CD14-positive monocyte (primary cell): ENCODE measurements around the gene SLC5A4. TPM values are rescaled to one million over a fixed set of nuclear protein-coding genes. Genes with fewer than 3 reads are reported as not detected.

Source experiments
- DNase-seq, 3 donors: peaks; one replicate each; pipeline ENCODE4 v3.0.0-alpha.2; 2011 to 2022
- H2AFZ ChIP-seq: 2 replicates; pipeline ENCODE4 v1.6.0; 2012; ENCODE audit warnings: mild to moderate bottlenecking, low read depth, low read length, inconsistent platforms; ENCODE audit not compliant: insufficient read depth, poor library complexity, severe bottlenecking
- H3K27ac ChIP-seq, 2 donors: 1 replicate in 1 of 2; 2 replicates in 1 of 2; pipeline ENCODE4 v1.5.1; 2012 to 2013; ENCODE audit warnings: low read length in 2 of 2, control low read depth in 1 of 2, inconsistent platforms in 1 of 2, low read depth in 1 of 2, mild to moderate bottlenecking in 1 of 2
- H3K27me3 ChIP-seq, 2 donors: one replicate each; pipeline versions ENCODE4 v1.6.0 to v1.6.1; 2011 to 2013; ENCODE audit warnings: low read length in 2 of 2; ENCODE audit not compliant: control insufficient read depth in 2 of 2, insufficient read depth in 2 of 2
- H3K36me3 ChIP-seq, 2 donors: replicated peaks in 1 of 2; 1 replicate in 1 of 2; 2 replicates in 1 of 2; pipeline versions ENCODE4 v1.5.1 to v1.6.1; 2012 to 2013; ENCODE audit warnings: low read length in 2 of 2, control low read depth in 1 of 2, inconsistent platforms in 1 of 2, mild to moderate bottlenecking in 1 of 2; ENCODE audit not compliant: insufficient read depth in 2 of 2, control insufficient read depth in 1 of 2
- H3K4me1 ChIP-seq, 2 donors: 1 replicate in 1 of 2; 2 replicates in 1 of 2; pipeline versions ENCODE4 v1.5.1 to v1.6.1; 2012 to 2013; ENCODE audit warnings: low read length in 2 of 2, control low read depth in 1 of 2, inconsistent platforms in 1 of 2, mild to moderate bottlenecking in 1 of 2, moderate library complexity in 1 of 2; ENCODE audit not compliant: insufficient read depth in 2 of 2, control insufficient read depth in 1 of 2
- H3K4me2 ChIP-seq: replicated peaks from 2 replicates; pipeline ENCODE3; 2012; ENCODE audit warnings: low read length, moderate library complexity, mild to moderate bottlenecking; ENCODE audit not compliant: poor library complexity, severe bottlenecking; ENCODE audit errors: extremely low read depth
- H3K4me3 ChIP-seq, 3 experiments: fragments of 200-600 bp in 1 of 3; sonication (generic) in 1 of 3; replicated peaks in 1 of 3; 1 replicate in 2 of 3; 2 replicates in 1 of 3; pipeline ENCODE4 v1.5.1; 2011 to 2013; ENCODE audit warnings: low read length in 3 of 3, mild to moderate bottlenecking in 3 of 3, control low read depth in 2 of 3, low read depth in 2 of 3, inconsistent platforms in 1 of 3, moderate library complexity in 1 of 3
- H3K79me2 ChIP-seq: 2 replicates; pipeline ENCODE4 v1.6.0; 2012; ENCODE audit warnings: mild to moderate bottlenecking, control low read depth, inconsistent platforms, low read length, moderate library complexity; ENCODE audit not compliant: insufficient read depth
- H3K9ac ChIP-seq: 2 replicates; pipeline ENCODE4 v1.6.0; 2017; ENCODE audit warnings: low read length, mild to moderate bottlenecking; ENCODE audit not compliant: insufficient read depth, poor library complexity, severe bottlenecking
- H3K9me3 ChIP-seq, 2 donors: replicated peaks in 1 of 2; 1 replicate in 1 of 2; 2 replicates in 1 of 2; pipeline versions ENCODE4 v1.5.1 to v1.6.1; 2012 to 2013; ENCODE audit warnings: low read length in 2 of 2, control low read depth in 1 of 2; ENCODE audit not compliant: control insufficient read depth in 1 of 2, insufficient read depth in 1 of 2
- H4K20me1 ChIP-seq: 2 replicates; pipeline ENCODE4 v1.6.0; 2012; ENCODE audit warnings: mild to moderate bottlenecking, low read length, control low read depth, moderate library complexity; ENCODE audit not compliant: insufficient read depth
- H3K27ac Mint-ChIP-seq, 7 donors: one replicate each; pipeline ENCODE4 v1.8.0; 2020; ENCODE audit warnings: mild to moderate bottlenecking in 7 of 7, mixed read lengths in 7 of 7, moderate library complexity in 6 of 7, inconsistent platforms in 2 of 7
- H3K27me3 Mint-ChIP-seq, 3 donors: one replicate each; pipeline ENCODE4 v1.8.0; 2021 to 2022; ENCODE audit warnings: low read depth in 3 of 3, mild to moderate bottlenecking in 3 of 3, mixed read lengths in 3 of 3, moderate library complexity in 3 of 3, inconsistent platforms in 1 of 3
- H3K36me3 Mint-ChIP-seq, 2 donors: one replicate each; pipeline ENCODE4 v1.8.0; 2020; ENCODE audit warnings: mixed read lengths in 2 of 2, inconsistent platforms in 1 of 2, mild to moderate bottlenecking in 1 of 2
- H3K4me1 Mint-ChIP-seq: one replicate; pipeline ENCODE4 v1.8.0; 2020; ENCODE audit warnings: mild to moderate bottlenecking, mixed read lengths
- H3K4me3 Mint-ChIP-seq, 2 donors: one replicate each; pipeline ENCODE4 v1.8.0; 2020; ENCODE audit warnings: mild to moderate bottlenecking in 2 of 2, mixed read lengths in 2 of 2, moderate library complexity in 1 of 2
- H3K9me3 Mint-ChIP-seq, 7 donors: one replicate each; pipeline ENCODE4 v1.8.0; 2020 to 2022; ENCODE audit warnings: mixed read lengths in 7 of 7, mild to moderate bottlenecking in 6 of 7, moderate library complexity in 6 of 7, inconsistent platforms in 2 of 7
- WGBS: methylation state at CpG from one replicate; pipeline ENCODE4 v1.1.5; 2013; ENCODE audit warnings: missing lambda C conversion rate; ENCODE audit not compliant: insufficient coverage; 5-methylcytosine and 5-hydroxymethylcytosine counted together
- intact Hi-C, 2 donors: fragments of 100-400 bp; cut with micrococcal nuclease; formaldehyde crosslinking; loops; one replicate each; pipeline versions ENCODE4 v1.15.0 to v1.15.1; 2023
- polyA plus RNA-seq, 3 donors: library from polyadenylated mRNA; depleted of rRNA in 1 of 3; unstranded in 2 of 3; stranded (reverse) in 1 of 3; fragments of 300-500 nt in 2 of 3; fragments of >200 nt in 1 of 3; fragmentation: Illumina TruSeq in 2 of 3; gene quantifications; 1 replicate in 2 of 3; 2 replicates in 1 of 3; pipeline ENCODE4 v1.2.3, GENCODE V29; 2012 to 2021
- TF ChIP-seq, protein P1 (sequence below): fragments of 200-600 bp; IDR thresholded peaks from one replicate; pipeline ENCODE4 v1.8.0; 2022; ENCODE audit warnings: antibody characterized with exemption, mild to moderate bottlenecking

The SLC5A4 gene
- polyA plus RNA-seq, 3 donors = not detected

DNA sequence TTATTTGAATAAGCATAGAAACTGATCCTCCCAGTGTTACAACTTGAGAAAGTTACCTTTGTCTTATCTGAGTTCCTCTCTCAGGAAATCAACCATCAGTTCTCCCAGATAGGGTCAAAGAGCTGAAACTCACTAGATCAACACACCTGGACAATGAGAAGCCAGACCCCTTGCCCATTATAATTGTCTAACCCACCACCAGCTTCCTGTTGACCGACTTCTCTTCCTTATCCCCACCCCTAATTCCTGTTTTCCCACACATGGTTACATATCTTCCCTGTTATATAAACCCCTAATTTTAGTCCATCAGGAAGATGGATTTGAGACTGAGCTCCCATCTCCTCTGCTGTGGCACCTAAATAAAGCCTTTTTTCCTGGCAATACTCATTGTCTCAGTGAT, 6.9 kb downstream of the SLC5A4 start:
- Mint-ChIP-seq H3K4me1 (no peaks in the 10 kb centered on the region), H3K36me3 (no peaks in the 10 kb centered on the region)

DNA sequence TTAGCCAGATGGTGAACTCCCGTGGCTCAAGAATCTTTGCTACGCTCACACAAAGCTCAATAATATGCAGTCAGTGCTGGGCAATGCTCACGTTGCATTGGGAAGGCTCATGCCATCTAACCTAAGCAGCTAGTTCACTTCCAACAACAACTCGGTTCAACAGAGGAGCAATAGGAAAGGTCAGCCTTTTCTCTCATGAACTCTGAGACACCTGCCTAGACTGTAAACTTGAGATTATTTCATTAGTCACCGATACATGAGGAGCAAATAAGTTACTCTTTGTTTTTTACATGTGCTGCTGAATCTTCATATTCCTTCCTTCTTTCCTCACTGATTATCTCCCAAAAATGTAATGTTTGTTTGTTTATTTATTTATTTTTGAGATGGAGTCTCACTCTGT, 9.0 kb downstream of the SLC5A4 start:
- Histone ChIP-seq H3K4me1 (no peaks in the 10 kb centered on the region), H3K4me3 (no peak overlapping the region), H3K36me3 (no peaks in the 10 kb centered on the region), H3K27ac (no peak overlapping the region), H3K9me3 (no peaks in the 10 kb centered on the region), H3K4me2 (no peak overlapping the region), H3K79me2 (no peaks in the 10 kb centered on the region), H4K20me1 (no peaks in the 10 kb centered on the region), H2AFZ (no peak overlapping the region), H3K9ac (no peak overlapping the region), H3K27me3 (peaks cover 4 to 7% of the 10 kb centered on the region in 2 donors)
- H3K4me1 Mint-ChIP-seq = peaks cover 4% of the 10 kb centered on the region
- H3K27me3 Mint-ChIP-seq = peaks cover 7 to 34% (median 8%) of the 10 kb centered on the region in 3 donors
- no peak overlapping the region for H3K4me3 Mint-ChIP-seq
- H3K27ac Mint-ChIP-seq = no peak overlapping the region
- no peak for DNase-seq
- TF ChIP-seq, protein P1, sequence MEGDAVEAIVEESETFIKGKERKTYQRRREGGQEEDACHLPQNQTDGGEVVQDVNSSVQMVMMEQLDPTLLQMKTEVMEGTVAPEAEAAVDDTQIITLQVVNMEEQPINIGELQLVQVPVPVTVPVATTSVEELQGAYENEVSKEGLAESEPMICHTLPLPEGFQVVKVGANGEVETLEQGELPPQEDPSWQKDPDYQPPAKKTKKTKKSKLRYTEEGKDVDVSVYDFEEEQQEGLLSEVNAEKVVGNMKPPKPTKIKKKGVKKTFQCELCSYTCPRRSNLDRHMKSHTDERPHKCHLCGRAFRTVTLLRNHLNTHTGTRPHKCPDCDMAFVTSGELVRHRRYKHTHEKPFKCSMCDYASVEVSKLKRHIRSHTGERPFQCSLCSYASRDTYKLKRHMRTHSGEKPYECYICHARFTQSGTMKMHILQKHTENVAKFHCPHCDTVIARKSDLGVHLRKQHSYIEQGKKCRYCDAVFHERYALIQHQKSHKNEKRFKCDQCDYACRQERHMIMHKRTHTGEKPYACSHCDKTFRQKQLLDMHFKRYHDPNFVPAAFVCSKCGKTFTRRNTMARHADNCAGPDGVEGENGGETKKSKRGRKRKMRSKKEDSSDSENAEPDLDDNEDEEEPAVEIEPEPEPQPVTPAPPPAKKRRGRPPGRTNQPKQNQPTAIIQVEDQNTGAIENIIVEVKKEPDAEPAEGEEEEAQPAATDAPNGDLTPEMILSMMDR = no peak
- 88% methylated on average over 4 of the region's 5 CpGs for WGBS
- H3K9me3 Mint-ChIP-seq = peaks cover 0 to 5% (median 0%) of the 10 kb centered on the region in 7 donors
- no peaks in the 10 kb centered on the region for H3K36me3 Mint-ChIP-seq
- intact Hi-C loops = loop anchor here in 1 of 2 donors (2.0 kb wide), 1 partner anchor 41 kb away; no protein-coding TSS in a partner anchor

More for the DNA sequence above, 6.9 kb downstream of the SLC5A4 start:
- H2AFZ ChIP-seq = no peak overlapping the region
- Mint-ChIP-seq H3K4me3 (no peak overlapping the region), H3K27me3 (peaks cover 10 to 40% (median 13%) of the 10 kb centered on the region in 3 donors), H3K27ac (peak overlapping the region in 1 of 7 donors; percentile 14), H3K9me3 (peaks cover 0 to 5% (median 2%) of the 10 kb centered on the region in 7 donors)
- TF ChIP-seq, protein P1 = no peak
- peaks cover 4 to 7% of the 10 kb centered on the region in 2 donors for H3K27me3 ChIP-seq
- H4K20me1 ChIP-seq = no peaks in the 10 kb centered on the region
- WGBS = 8% methylated on average over 1 of the region's 1 CpG
- H3K4me1 ChIP-seq = no peaks in the 10 kb centered on the region
- H3K9ac ChIP-seq = no peak overlapping the region
- no peaks in the 10 kb centered on the region for H3K79me2 ChIP-seq
- no peaks in the 10 kb centered on the region for H3K36me3 ChIP-seq
- H3K27ac ChIP-seq = no peak overlapping the region
- H3K4me2 ChIP-seq = no peak overlapping the region
- no peaks in the 10 kb centered on the region for H3K9me3 ChIP-seq
- no peak overlapping the region for H3K4me3 ChIP-seq
- intact Hi-C loops = no loop called here
- no peak for DNase-seq
